CD14-positive monocyte (primary cell): ENCODE data around the gene CACHD1. TPM values are rescaled to one million over a fixed set of nuclear protein-coding genes. Genes with fewer than 3 reads are reported as not detected.

Experiments
- DNase-seq, 3 donors: peaks; one replicate each; pipeline ENCODE4 v3.0.0-alpha.2; 2011 to 2022
- H2AFZ ChIP-seq: 2 replicates; pipeline ENCODE4 v1.6.0; 2012; ENCODE audit warnings: mild to moderate bottlenecking, low read depth, low read length, inconsistent platforms; ENCODE audit not compliant: insufficient read depth, poor library complexity, severe bottlenecking
- H3K27ac ChIP-seq, 2 donors: 1 replicate in 1 of 2; 2 replicates in 1 of 2; pipeline ENCODE4 v1.5.1; 2012 to 2013; ENCODE audit warnings: low read length in 2 of 2, control low read depth in 1 of 2, inconsistent platforms in 1 of 2, low read depth in 1 of 2, mild to moderate bottlenecking in 1 of 2
- H3K27me3 ChIP-seq, 2 donors: one replicate each; pipeline versions ENCODE4 v1.6.0 to v1.6.1; 2011 to 2013; ENCODE audit warnings: low read length in 2 of 2; ENCODE audit not compliant: control insufficient read depth in 2 of 2, insufficient read depth in 2 of 2
- H3K36me3 ChIP-seq, 2 donors: replicated peaks in 1 of 2; 1 replicate in 1 of 2; 2 replicates in 1 of 2; pipeline versions ENCODE4 v1.5.1 to v1.6.1; 2012 to 2013; ENCODE audit warnings: low read length in 2 of 2, control low read depth in 1 of 2, inconsistent platforms in 1 of 2, mild to moderate bottlenecking in 1 of 2; ENCODE audit not compliant: insufficient read depth in 2 of 2, control insufficient read depth in 1 of 2
- H3K4me1 ChIP-seq, 2 donors: 1 replicate in 1 of 2; 2 replicates in 1 of 2; pipeline versions ENCODE4 v1.5.1 to v1.6.1; 2012 to 2013; ENCODE audit warnings: low read length in 2 of 2, control low read depth in 1 of 2, inconsistent platforms in 1 of 2, mild to moderate bottlenecking in 1 of 2, moderate library complexity in 1 of 2; ENCODE audit not compliant: insufficient read depth in 2 of 2, control insufficient read depth in 1 of 2
- H3K4me2 ChIP-seq: replicated peaks from 2 replicates; pipeline ENCODE3; 2012; ENCODE audit warnings: low read length, moderate library complexity, mild to moderate bottlenecking; ENCODE audit not compliant: poor library complexity, severe bottlenecking; ENCODE audit errors: extremely low read depth
- H3K4me3 ChIP-seq, 3 experiments: fragments of 200-600 bp in 1 of 3; sonication (generic) in 1 of 3; replicated peaks in 1 of 3; 1 replicate in 2 of 3; 2 replicates in 1 of 3; pipeline ENCODE4 v1.5.1; 2011 to 2013; ENCODE audit warnings: low read length in 3 of 3, mild to moderate bottlenecking in 3 of 3, control low read depth in 2 of 3, low read depth in 2 of 3, inconsistent platforms in 1 of 3, moderate library complexity in 1 of 3
- H3K79me2 ChIP-seq: 2 replicates; pipeline ENCODE4 v1.6.0; 2012; ENCODE audit warnings: mild to moderate bottlenecking, control low read depth, inconsistent platforms, low read length, moderate library complexity; ENCODE audit not compliant: insufficient read depth
- H3K9ac ChIP-seq: 2 replicates; pipeline ENCODE4 v1.6.0; 2017; ENCODE audit warnings: low read length, mild to moderate bottlenecking; ENCODE audit not compliant: insufficient read depth, poor library complexity, severe bottlenecking
- H3K9me3 ChIP-seq, 2 donors: replicated peaks in 1 of 2; 1 replicate in 1 of 2; 2 replicates in 1 of 2; pipeline versions ENCODE4 v1.5.1 to v1.6.1; 2012 to 2013; ENCODE audit warnings: low read length in 2 of 2, control low read depth in 1 of 2; ENCODE audit not compliant: control insufficient read depth in 1 of 2, insufficient read depth in 1 of 2
- H4K20me1 ChIP-seq: 2 replicates; pipeline ENCODE4 v1.6.0; 2012; ENCODE audit warnings: mild to moderate bottlenecking, low read length, control low read depth, moderate library complexity; ENCODE audit not compliant: insufficient read depth
- H3K27ac Mint-ChIP-seq, 7 donors: one replicate each; pipeline ENCODE4 v1.8.0; 2020; ENCODE audit warnings: mild to moderate bottlenecking in 7 of 7, mixed read lengths in 7 of 7, moderate library complexity in 6 of 7, inconsistent platforms in 2 of 7
- H3K27me3 Mint-ChIP-seq, 3 donors: one replicate each; pipeline ENCODE4 v1.8.0; 2021 to 2022; ENCODE audit warnings: low read depth in 3 of 3, mild to moderate bottlenecking in 3 of 3, mixed read lengths in 3 of 3, moderate library complexity in 3 of 3, inconsistent platforms in 1 of 3
- H3K36me3 Mint-ChIP-seq, 2 donors: one replicate each; pipeline ENCODE4 v1.8.0; 2020; ENCODE audit warnings: mixed read lengths in 2 of 2, inconsistent platforms in 1 of 2, mild to moderate bottlenecking in 1 of 2
- H3K4me1 Mint-ChIP-seq: one replicate; pipeline ENCODE4 v1.8.0; 2020; ENCODE audit warnings: mild to moderate bottlenecking, mixed read lengths
- H3K4me3 Mint-ChIP-seq, 2 donors: one replicate each; pipeline ENCODE4 v1.8.0; 2020; ENCODE audit warnings: mild to moderate bottlenecking in 2 of 2, mixed read lengths in 2 of 2, moderate library complexity in 1 of 2
- H3K9me3 Mint-ChIP-seq, 7 donors: one replicate each; pipeline ENCODE4 v1.8.0; 2020 to 2022; ENCODE audit warnings: mixed read lengths in 7 of 7, mild to moderate bottlenecking in 6 of 7, moderate library complexity in 6 of 7, inconsistent platforms in 2 of 7
- WGBS: methylation state at CpG from one replicate; pipeline ENCODE4 v1.1.5; 2013; ENCODE audit warnings: missing lambda C conversion rate; ENCODE audit not compliant: insufficient coverage; 5-methylcytosine and 5-hydroxymethylcytosine counted together
- intact Hi-C, 2 donors: fragments of 100-400 bp; cut with micrococcal nuclease; formaldehyde crosslinking; loops; one replicate each; pipeline versions ENCODE4 v1.15.0 to v1.15.1; 2023
- polyA plus RNA-seq, 3 donors: library from polyadenylated mRNA; depleted of rRNA in 1 of 3; unstranded in 2 of 3; stranded (reverse) in 1 of 3; fragments of 300-500 nt in 2 of 3; fragments of >200 nt in 1 of 3; fragmentation: Illumina TruSeq in 2 of 3; gene quantifications; 1 replicate in 2 of 3; 2 replicates in 1 of 3; pipeline ENCODE4 v1.2.3, GENCODE V29; 2012 to 2021
- TF ChIP-seq, protein P1 (sequence below): fragments of 200-600 bp; IDR thresholded peaks from one replicate; pipeline ENCODE4 v1.8.0; 2022; ENCODE audit warnings: antibody characterized with exemption, mild to moderate bottlenecking

The CACHD1 gene
- polyA plus RNA-seq, 3 donors: 0.12 TPM; not detected in 2

GRCh38 chr1:64538389-64538788 is 68.5 kb downstream of the CACHD1 start:
- Mint-ChIP-seq H3K4me1 (peaks cover 8% of the 10 kb centered on the region), H3K9me3 (peaks cover 0 to 4% (median 0%) of the 10 kb centered on the region in 7 donors), H3K36me3 (no peaks in the 10 kb centered on the region), H3K4me3 (no peak overlapping the region), H3K27ac (no peak overlapping the region), H3K27me3 (peaks cover 0 to 1% (median 0%) of the 10 kb centered on the region in 3 donors)
- no peak overlapping the region for H2AFZ ChIP-seq
- TF ChIP-seq, protein P1, sequence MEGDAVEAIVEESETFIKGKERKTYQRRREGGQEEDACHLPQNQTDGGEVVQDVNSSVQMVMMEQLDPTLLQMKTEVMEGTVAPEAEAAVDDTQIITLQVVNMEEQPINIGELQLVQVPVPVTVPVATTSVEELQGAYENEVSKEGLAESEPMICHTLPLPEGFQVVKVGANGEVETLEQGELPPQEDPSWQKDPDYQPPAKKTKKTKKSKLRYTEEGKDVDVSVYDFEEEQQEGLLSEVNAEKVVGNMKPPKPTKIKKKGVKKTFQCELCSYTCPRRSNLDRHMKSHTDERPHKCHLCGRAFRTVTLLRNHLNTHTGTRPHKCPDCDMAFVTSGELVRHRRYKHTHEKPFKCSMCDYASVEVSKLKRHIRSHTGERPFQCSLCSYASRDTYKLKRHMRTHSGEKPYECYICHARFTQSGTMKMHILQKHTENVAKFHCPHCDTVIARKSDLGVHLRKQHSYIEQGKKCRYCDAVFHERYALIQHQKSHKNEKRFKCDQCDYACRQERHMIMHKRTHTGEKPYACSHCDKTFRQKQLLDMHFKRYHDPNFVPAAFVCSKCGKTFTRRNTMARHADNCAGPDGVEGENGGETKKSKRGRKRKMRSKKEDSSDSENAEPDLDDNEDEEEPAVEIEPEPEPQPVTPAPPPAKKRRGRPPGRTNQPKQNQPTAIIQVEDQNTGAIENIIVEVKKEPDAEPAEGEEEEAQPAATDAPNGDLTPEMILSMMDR: no peak
- intact Hi-C loops: loop anchor here in 1 of 2 donors (5.0 kb wide), 1 partner anchor 36 kb away; no protein-coding TSS in a partner anchor
- no peaks in the 10 kb centered on the region for H3K36me3 ChIP-seq
- H4K20me1 ChIP-seq: no peaks in the 10 kb centered on the region
- DNase-seq: no peak
- no peaks in the 10 kb centered on the region for H3K79me2 ChIP-seq
- H3K4me2 ChIP-seq: no peak overlapping the region
- WGBS: 83% methylated on average over 1 of the region's 3 CpGs
- peaks cover 4% of the 10 kb centered on the region in 2 donors for H3K4me1 ChIP-seq
- H3K4me3 ChIP-seq: no peak overlapping the region
- no peaks in the 10 kb centered on the region for H3K27me3 ChIP-seq
- no peaks in the 10 kb centered on the region for H3K9me3 ChIP-seq
- no peak overlapping the region for H3K27ac ChIP-seq
- no peak overlapping the region for H3K9ac ChIP-seq

DNA sequence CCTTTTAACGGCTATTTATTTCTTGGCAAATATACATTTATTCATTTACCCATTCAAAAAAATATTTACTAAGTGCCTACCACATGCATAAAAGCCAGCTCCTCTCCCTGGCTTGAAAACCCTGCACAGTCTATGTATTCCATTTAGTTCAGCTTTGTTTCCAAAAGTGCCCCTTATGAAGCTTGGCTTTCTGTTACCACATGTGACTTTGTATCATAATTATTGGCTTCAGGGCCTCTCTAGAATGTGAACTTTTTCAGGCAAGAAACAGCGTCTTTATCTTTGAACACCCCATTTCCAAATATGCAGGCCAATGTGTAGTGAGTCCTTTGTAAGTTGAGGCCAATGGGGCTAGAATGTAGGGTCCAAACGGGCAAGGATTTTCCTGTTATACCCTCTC is 69.4 kb downstream of the CACHD1 start:
- H3K79me2 ChIP-seq: no peaks in the 10 kb centered on the region
- no peak overlapping the region for H3K4me3 Mint-ChIP-seq
- H3K9me3 ChIP-seq: no peaks in the 10 kb centered on the region
- peaks cover 4% of the 10 kb centered on the region in 2 donors for H3K4me1 ChIP-seq
- no peak overlapping the region for H3K9ac ChIP-seq
- WGBS: 100% methylated on average over 1 of the region's 3 CpGs
- TF ChIP-seq, protein P1: no peak
- H3K27me3 Mint-ChIP-seq: peaks cover 0 to 2% (median 1%) of the 10 kb centered on the region in 3 donors
- no peaks in the 10 kb centered on the region for H3K36me3 ChIP-seq
- no peak overlapping the region for H2AFZ ChIP-seq
- H3K9me3 Mint-ChIP-seq: peaks cover 0 to 4% (median 0%) of the 10 kb centered on the region in 7 donors
- no peak overlapping the region for H3K4me3 ChIP-seq
- H4K20me1 ChIP-seq: no peaks in the 10 kb centered on the region
- no peaks in the 10 kb centered on the region for H3K27me3 ChIP-seq
- no peak overlapping the region for H3K27ac ChIP-seq
- no peak overlapping the region for H3K4me2 ChIP-seq
- peaks cover 8% of the 10 kb centered on the region for H3K4me1 Mint-ChIP-seq
- intact Hi-C loops: loop anchor here in 1 of 2 donors (5.0 kb wide), 1 partner anchor 37 kb away; no protein-coding TSS in a partner anchor
- H3K27ac Mint-ChIP-seq: no peak overlapping the region
- DNase-seq: no peak
- H3K36me3 Mint-ChIP-seq: no peaks in the 10 kb centered on the region
